RWPE1 (cell line): Measurements from ENCODE around the gene KIRREL3.
"Not testable (repeated sequence)": the region's sequence is repeated elsewhere in the genome, so short reads cannot be mapped to it uniquely, and the experiment has no call there.

Experiments
- CTCF ChIA-PET: fragments of 350-600 bp; sonication (Branson Sonifier 250); formaldehyde crosslinking; extraction: SDS; loops from one replicate; lab custom pipeline; 2021; lab: Yijun Ruan, JAX
- POLR2A ChIA-PET: fragments of 400-600 bp; formaldehyde crosslinking; extraction: SDS; loops from one replicate; lab custom pipeline; 2020; ENCODE audit warnings: antibody characterized with exemption; ENCODE audit not compliant: low non-redundant PET; lab: Yijun Ruan, JAX
- DNase-seq: peaks from one replicate; pipeline ENCODE4 v3.0.0; 2012; ENCODE audit warnings: low spot score
- H3K27ac ChIP-seq: fragments of 450-650 bp; 2 replicates; pipeline ENCODE4 v1.5.1; 2017
- CTCF ChIP-seq: fragments of 450-650 bp; conservative IDR thresholded peaks from 2 replicates; pipeline ENCODE4 v1.5.1; 2017; ENCODE audit warnings: low read depth, mild to moderate bottlenecking

KIRREL3 gene

GRCh38 chr11:126385991-126386728, 614.4 kb downstream of the KIRREL3 start:
- CTCF ChIA-PET = no interaction called here
- no peak for DNase-seq
- POLR2A ChIA-PET = no interaction called here
- peak overlapping the region; percentile 89 for H3K27ac ChIP-seq
- TF ChIP-seq CTCF = no peak

GRCh38 chr11:126384449-126385070, 616.0 kb downstream of the KIRREL3 start:
- no peak for TF ChIP-seq CTCF
- H3K27ac ChIP-seq = peak overlapping the region; percentile 89
- CTCF ChIA-PET = interaction anchor here (0.6 kb wide), 1 partner anchor 101 kb away, joined by 3 read pairs; no protein-coding TSS in a partner anchor
- POLR2A ChIA-PET = no interaction called here
- DNase-seq = no peak

GRCh38 chr11:126383339-126384335, 616.9 kb downstream of the KIRREL3 start:
- POLR2A ChIA-PET = no interaction called here
- DNase-seq = no peak
- CTCF ChIA-PET = interaction anchor here (0.7 kb wide), 1 partner anchor 26 kb away, joined by 3 read pairs; no protein-coding TSS in a partner anchor
- peak overlapping the region; percentile 89 for H3K27ac ChIP-seq
- TF ChIP-seq CTCF = no peak

GRCh38 chr11:126382641-126383040, 617.9 kb downstream of the KIRREL3 start:
- POLR2A ChIA-PET, DNase-seq, CTCF ChIA-PET: not testable (repeated sequence)
- peak overlapping the region; percentile 89 for H3K27ac ChIP-seq

GRCh38 chr11:126381960-126382359, 618.6 kb downstream of the KIRREL3 start:
- CTCF ChIA-PET, H3K27ac ChIP-seq, DNase-seq, POLR2A ChIA-PET: not testable (repeated sequence)

GRCh38 chr11:126380909-126381308, 619.7 kb downstream of the KIRREL3 start:
- peak overlapping the region; percentile 40 for H3K27ac ChIP-seq
- CTCF ChIA-PET = no interaction called here
- POLR2A ChIA-PET = no interaction called here
- no peak for DNase-seq
- TF ChIP-seq CTCF = no peak

- ChIA-PET CTCF (interaction anchor here (0.5 kb wide), 1 partner anchor 22 kb away, joined by 3 read pairs; no protein-coding TSS in a partner anchor), POLR2A (no interaction called here)
- no peak for DNase-seq
- no peak for TF ChIP-seq CTCF
- H3K27ac ChIP-seq = no peak overlapping the region
Measured at GRCh38 chr11:126378763-126379162, 621.8 kb downstream of the KIRREL3 start.
